Prostate gland (tissue), 2 donors: Measurements from ENCODE around the gene TUBGCP2. TPM values are rescaled to one million over a fixed set of nuclear protein-coding genes. Genes with fewer than 3 reads are reported as not detected.

Experiments
- DNase-seq: peaks from one replicate; pipeline ENCODE4 v3.0.0-alpha.2; 2019; ENCODE audit warnings: low spot score
- H3K27ac ChIP-seq, 2 donors: fragments of 200-600 bp; sonication (generic); 2 replicates each; pipeline ENCODE4 v1.5.1; 2017 to 2019
- H3K27me3 ChIP-seq: fragments of 200-600 bp; sonication (generic); replicated peaks from 2 replicates; pipeline ENCODE4 v1.5.1; 2019; ENCODE audit not compliant: insufficient read depth
- H3K36me3 ChIP-seq, 2 donors: fragments of 200-600 bp; sonication (generic); 1 replicate in 1 of 2; 2 replicates in 1 of 2; pipeline versions ENCODE4 v1.5.1 to v1.8.1; 2017 to 2019
- H3K4me1 ChIP-seq: fragments of 200-600 bp; sonication (generic); replicated peaks from 2 replicates; pipeline ENCODE4 v1.5.1; 2019
- H3K4me3 ChIP-seq, 2 donors: fragments of 200-600 bp; sonication (generic); 2 replicates each; pipeline ENCODE4 v1.5.1; 2017 to 2019
- H3K9me3 ChIP-seq: fragments of 200-600 bp; sonication (generic); 2 replicates; pipeline ENCODE4 v1.5.1; 2017
- CTCF ChIP-seq, 4 experiments: fragments of 200-600 bp in 2 of 4; fragments of 450-650 bp in 2 of 4; sonication (generic) in 2 of 4; IDR thresholded peaks; 1 replicate in 3 of 4; 2 replicates in 1 of 4; pipeline ENCODE4 v1.5.1; 2016 to 2019; ENCODE audit warnings: antibody characterized with exemption in 4 of 4, mild to moderate bottlenecking in 2 of 4, moderate library complexity in 2 of 4
- POLR2A ChIP-seq: fragments of 450-650 bp; IDR thresholded peaks from one replicate; pipeline ENCODE4 v1.6.1; 2016; ENCODE audit warnings: antibody characterized with exemption, mild to moderate bottlenecking
- POLR2AphosphoS5 ChIP-seq: sonication (generic); formaldehyde crosslinking; IDR thresholded peaks from one replicate; pipeline ENCODE4 v1.6.1; 2017; ENCODE audit warnings: antibody characterized with exemption
- WGBS: methylation state at CpG from one replicate; pipeline ENCODE4 v1.1.5; 2018; 5-methylcytosine and 5-hydroxymethylcytosine counted together
- intact Hi-C: fragments of 100-400 bp; cut with DNase I; formaldehyde crosslinking; loops from one replicate; pipeline ENCODE4 v1.14.2; 2022
- total RNA-seq, 2 donors: library from RNA; depleted of rRNA; stranded (reverse); fragments of >200 nt; gene quantifications; one replicate each; pipeline ENCODE4 v1.1.0, GENCODE V29; 2016

Gene TUBGCP2
- total RNA-seq, 2 donors from 2014 or later, result 53.5 to 78.5 TPM

DNA sequence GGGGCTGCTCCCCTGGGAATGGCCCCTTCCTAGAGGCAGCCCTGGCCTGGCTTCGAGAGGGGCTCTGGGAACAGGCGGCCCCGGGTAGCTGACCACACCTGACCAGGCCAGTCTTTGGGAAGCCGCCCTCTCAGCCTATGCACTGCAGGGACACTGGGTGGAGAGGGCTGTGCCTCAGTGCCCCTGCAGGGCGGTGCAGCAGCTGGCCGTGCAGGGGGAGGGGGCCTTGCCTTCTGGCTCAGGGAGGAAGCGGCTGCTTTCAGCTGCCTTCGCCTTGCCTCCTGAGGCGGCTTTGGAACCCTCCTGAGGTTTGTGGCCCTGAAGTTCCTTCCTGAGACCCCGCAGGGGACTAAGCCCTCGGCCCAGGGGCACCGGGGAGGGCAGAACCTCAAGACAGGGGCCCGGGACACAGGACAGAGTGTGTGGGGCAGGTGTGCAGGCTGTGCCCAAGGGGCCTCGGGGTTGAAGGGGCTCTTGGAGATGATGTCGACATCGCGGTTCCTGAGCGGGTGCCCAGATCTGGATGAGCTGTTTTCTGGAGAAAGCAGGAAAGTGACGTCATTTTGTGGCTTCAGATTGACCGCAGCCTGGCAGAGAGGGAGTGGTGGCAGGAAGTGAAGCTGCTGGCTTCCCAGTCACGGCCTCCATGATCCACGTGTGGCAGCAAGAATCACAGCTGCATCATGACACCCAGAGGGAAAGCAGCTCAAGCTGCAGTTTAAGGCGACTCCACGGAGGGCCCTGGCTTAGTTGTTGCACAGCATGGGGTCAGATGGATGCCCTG is 49.7 kb downstream of the TUBGCP2 start:
- Histone ChIP-seq H3K4me1 (peaks cover 23% of the 10 kb centered on the region), H3K27ac (peak overlapping the region; percentile 69 to 74), H3K4me3 (no peak overlapping the region), H3K27me3 (no peaks in the 10 kb centered on the region), H3K9me3 (no peaks in the 10 kb centered on the region), H3K36me3 (no peaks in the 10 kb centered on the region)
- peak; percentile 15 for DNase-seq
- intact Hi-C loops, result no loop called here
- TF ChIP-seq POLR2AphosphoS5, result no peak
- TF ChIP-seq CTCF (IDR thresholded peaks at IDR 0.05), result no peak
- WGBS, result 64% methylated on average over 23 of the region's 24 CpGs

- H3K4me3 ChIP-seq, result no peak overlapping the region
- DNase-seq, result peak; percentile 83
- no peaks in the 10 kb centered on the region for H3K9me3 ChIP-seq
- intact Hi-C loops, result no loop called here
- TF ChIP-seq CTCF (IDR thresholded peaks at IDR 0.05) (no peak), POLR2A (peak; percentile 16), POLR2AphosphoS5 (peak; percentile 43)
- H3K4me1 ChIP-seq, result peaks cover 23% of the 10 kb centered on the region
- no peaks in the 10 kb centered on the region for H3K36me3 ChIP-seq
- no peaks in the 10 kb centered on the region for H3K27me3 ChIP-seq
- H3K27ac ChIP-seq, result peak overlapping the region; percentile 69 to 74
- whole genome bisulfite sequencing, result 52% methylated on average over 20 of the region's 21 CpGs
These were observed 50.4 kb downstream of the TUBGCP2 start for GRCh38 chr10:133258066-133258817.

GRCh38 chr10:133257489-133258065 is 51.1 kb downstream of the TUBGCP2 start:
- Histone ChIP-seq H3K4me1 (peaks cover 23% of the 10 kb centered on the region), H3K4me3 (no peak overlapping the region), H3K27ac (peak overlapping the region; percentile 69 to 74), H3K27me3 (no peaks in the 10 kb centered on the region), H3K36me3 (no peaks in the 10 kb centered on the region), H3K9me3 (no peaks in the 10 kb centered on the region)
- WGBS, result 7% methylated on average over 27 of the region's 27 CpGs
- DNase-seq, result peak; percentile 72
- TF ChIP-seq CTCF (IDR thresholded peaks at IDR 0.05) (peak in 3 of 4 experiments; percentile 30 to 71 (median 39)), POLR2AphosphoS5 (peak; percentile 51), POLR2A (no peak)
- intact Hi-C loops, result no loop called here

DNA sequence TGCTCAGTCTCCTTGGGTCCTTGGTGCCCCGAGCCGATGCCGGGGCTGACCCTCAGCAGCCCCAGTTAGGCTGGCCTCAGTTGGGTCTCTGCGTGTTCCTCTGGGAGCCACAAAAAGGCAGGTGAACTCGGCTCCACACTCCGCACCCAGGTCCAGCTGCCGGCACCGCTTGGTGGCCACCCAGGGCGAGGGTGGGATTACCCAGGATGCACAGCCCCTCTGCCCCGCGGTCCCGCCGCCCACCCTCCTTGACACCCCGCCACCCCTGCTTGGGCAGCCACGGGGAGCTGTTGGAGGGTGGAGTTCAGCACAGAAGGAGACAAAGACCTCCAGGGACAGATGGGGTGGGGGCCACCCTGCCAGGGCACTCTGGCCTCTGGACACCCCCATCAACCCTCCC is 53.3 kb downstream of the TUBGCP2 start:
- 95% methylated on average over 11 of the region's 15 CpGs for WGBS
- intact Hi-C loops, result no loop called here
- Histone ChIP-seq H3K4me1 (peaks cover 17% of the 10 kb centered on the region), H3K9me3 (no peaks in the 10 kb centered on the region), H3K27me3 (no peaks in the 10 kb centered on the region), H3K4me3 (no peak overlapping the region), H3K36me3 (no peaks in the 10 kb centered on the region), H3K27ac (no peak overlapping the region)
- TF ChIP-seq POLR2AphosphoS5 (no peak), POLR2A (no peak), CTCF (IDR thresholded peaks at IDR 0.05) (no peak)
- no peak for DNase-seq
